HFF-Myc (cell line): ENCODE results near the gene VPS35L.

Experiments used
- DNase-seq: peaks from one replicate; pipeline ENCODE4 v3.0.0-alpha.2; 2011; ENCODE audit warnings: low read depth; ENCODE audit errors: extremely low read depth
- H3K4me3 ChIP-seq: replicated peaks from 2 replicates; pipeline ENCODE4 v1.5.1; 2011; ENCODE audit warnings: low read depth, mild to moderate bottlenecking, control low read depth, low read length
- TF ChIP-seq, protein P1 (sequence below): IDR thresholded peaks from 2 replicates; pipeline ENCODE4 v1.5.1; 2012; ENCODE audit warnings: mild to moderate bottlenecking, low read depth, low read length, control low read depth; ENCODE audit errors: missing control alignments

Gene VPS35L, protein sequence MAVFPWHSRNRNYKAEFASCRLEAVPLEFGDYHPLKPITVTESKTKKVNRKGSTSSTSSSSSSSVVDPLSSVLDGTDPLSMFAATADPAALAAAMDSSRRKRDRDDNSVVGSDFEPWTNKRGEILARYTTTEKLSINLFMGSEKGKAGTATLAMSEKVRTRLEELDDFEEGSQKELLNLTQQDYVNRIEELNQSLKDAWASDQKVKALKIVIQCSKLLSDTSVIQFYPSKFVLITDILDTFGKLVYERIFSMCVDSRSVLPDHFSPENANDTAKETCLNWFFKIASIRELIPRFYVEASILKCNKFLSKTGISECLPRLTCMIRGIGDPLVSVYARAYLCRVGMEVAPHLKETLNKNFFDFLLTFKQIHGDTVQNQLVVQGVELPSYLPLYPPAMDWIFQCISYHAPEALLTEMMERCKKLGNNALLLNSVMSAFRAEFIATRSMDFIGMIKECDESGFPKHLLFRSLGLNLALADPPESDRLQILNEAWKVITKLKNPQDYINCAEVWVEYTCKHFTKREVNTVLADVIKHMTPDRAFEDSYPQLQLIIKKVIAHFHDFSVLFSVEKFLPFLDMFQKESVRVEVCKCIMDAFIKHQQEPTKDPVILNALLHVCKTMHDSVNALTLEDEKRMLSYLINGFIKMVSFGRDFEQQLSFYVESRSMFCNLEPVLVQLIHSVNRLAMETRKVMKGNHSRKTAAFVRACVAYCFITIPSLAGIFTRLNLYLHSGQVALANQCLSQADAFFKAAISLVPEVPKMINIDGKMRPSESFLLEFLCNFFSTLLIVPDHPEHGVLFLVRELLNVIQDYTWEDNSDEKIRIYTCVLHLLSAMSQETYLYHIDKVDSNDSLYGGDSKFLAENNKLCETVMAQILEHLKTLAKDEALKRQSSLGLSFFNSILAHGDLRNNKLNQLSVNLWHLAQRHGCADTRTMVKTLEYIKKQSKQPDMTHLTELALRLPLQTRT

DNA sequence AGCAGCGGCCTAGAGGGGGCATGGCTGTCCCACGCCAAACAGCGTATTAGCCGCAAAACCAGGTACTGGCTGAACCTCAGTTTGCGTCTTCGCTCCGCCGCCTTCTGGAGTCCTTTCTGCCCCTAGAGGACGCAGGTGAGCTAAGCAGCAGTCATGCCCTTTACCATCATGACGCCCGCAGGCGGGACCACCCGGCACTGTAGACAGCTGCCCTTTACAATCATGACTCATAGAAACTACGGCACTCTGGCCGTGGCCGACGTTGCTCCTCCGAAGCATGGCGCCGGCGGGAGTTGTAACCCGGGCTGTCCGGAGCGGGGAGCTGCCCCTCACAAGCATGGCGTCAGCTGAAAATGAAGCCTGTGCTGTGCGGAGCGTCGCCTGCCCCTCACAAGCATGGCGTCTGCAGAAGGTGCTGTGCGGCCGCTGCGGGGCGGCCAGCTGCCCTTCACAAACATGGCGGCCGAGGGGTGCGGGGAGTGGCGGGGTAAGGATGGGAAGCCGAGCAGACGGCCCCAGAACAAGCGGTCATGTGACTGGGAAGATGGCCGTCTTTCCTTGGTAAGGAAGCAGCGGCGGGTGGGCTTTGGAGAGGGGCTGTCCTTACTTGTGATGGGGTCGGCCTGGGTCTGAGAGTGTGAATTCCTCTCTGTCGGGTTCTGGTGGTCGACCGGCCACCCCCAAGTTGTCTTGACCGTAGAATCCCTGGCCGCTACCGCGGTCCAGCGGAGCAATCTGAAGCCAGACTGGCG, at the start of gene VPS35L:
Gene VPS35L (plus strand): TSS at position 518 of the 752 bp plus-strand sequence. CDS start 27 bp downstream, at position 545.
- H3K4me3 ChIP-seq, result peak within 1 kb of the TSS; percentile 77
- TF ChIP-seq, protein P1, sequence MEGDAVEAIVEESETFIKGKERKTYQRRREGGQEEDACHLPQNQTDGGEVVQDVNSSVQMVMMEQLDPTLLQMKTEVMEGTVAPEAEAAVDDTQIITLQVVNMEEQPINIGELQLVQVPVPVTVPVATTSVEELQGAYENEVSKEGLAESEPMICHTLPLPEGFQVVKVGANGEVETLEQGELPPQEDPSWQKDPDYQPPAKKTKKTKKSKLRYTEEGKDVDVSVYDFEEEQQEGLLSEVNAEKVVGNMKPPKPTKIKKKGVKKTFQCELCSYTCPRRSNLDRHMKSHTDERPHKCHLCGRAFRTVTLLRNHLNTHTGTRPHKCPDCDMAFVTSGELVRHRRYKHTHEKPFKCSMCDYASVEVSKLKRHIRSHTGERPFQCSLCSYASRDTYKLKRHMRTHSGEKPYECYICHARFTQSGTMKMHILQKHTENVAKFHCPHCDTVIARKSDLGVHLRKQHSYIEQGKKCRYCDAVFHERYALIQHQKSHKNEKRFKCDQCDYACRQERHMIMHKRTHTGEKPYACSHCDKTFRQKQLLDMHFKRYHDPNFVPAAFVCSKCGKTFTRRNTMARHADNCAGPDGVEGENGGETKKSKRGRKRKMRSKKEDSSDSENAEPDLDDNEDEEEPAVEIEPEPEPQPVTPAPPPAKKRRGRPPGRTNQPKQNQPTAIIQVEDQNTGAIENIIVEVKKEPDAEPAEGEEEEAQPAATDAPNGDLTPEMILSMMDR, result peak; percentile 68
- DNase-seq, result peak; percentile 96

- DNase-seq, result no peak
- H3K4me3 ChIP-seq, result no peak overlapping the region
- TF ChIP-seq, protein P1, result no peak
Observed at GRCh38 chr16:19506965-19507364, 48.5 kb upstream of the VPS35L start.

DNA sequence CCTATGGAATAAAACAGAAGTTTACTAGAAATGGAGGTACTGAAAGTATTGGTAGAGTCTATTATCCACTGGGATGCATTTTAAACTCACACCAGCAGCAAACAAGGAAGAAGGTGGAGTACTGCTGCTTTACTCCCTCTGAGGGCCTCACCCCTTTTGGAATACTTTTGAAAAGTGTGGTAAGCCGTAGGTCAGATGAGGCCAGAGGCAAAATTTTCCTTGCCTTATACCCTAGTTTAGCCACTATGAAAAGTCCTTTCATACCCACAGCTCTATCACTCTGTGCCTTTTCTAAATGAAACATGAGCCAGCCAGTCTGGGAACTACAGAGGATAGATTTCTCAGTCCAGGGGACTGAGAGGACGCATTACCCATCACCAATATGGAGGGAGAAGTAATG, 47.6 kb upstream of the VPS35L start:
- TF ChIP-seq, protein P1, result no peak
- H3K4me3 ChIP-seq, result no peak overlapping the region
- no peak for DNase-seq

DNA sequence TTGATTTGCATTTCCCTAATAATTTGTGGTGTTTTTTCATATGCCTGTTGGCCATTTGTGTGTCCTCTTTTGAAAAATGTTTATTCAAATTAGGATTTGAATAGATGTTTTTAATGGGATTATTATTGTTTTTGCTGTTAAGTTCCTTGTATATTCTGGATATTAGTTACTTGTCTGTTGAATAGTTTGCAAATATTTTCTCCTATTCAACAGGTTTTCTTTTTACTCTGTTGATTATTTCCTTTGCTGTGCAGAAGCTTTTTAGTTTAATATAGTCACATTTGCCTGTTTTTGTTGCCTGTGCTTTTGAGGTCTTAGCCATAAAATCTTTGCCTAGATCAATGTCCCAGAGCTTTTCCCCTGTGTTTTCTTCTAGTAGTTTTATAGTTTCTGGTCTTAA, 43.2 kb upstream of the VPS35L start:
- DNase-seq, result no peak
- no peak overlapping the region for H3K4me3 ChIP-seq
- TF ChIP-seq, protein P1, result no peak

DNA sequence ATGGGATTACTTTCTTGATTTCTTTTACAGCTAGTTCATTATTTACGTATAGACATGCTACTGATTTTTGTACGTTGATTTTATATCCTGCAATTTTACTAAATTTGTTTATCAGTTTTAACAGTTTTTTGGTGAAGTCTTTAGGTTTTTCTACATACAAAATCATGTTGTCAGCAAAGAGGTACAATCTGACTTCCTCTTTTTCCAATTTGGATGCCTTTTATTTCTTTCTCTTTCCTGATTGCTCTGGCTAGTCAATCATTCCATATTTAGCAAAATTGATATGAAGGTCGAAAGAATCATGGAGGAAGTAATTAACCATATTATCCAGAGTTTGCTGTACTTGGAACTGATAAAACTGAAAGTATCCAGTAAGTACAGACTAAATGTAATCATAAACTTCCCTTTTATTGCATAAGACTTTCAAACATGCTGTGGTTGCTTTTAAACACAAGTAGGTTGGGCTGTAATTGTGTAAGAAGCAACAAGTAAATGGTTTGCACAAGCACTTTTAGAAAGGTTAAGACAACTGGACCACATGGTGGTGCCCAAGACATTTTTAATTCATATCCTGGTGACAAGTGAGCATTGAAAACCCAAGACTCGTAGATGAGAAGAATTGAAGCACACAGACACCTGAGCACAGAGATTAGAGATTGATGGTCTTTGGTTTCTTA, 42.0 kb upstream of the VPS35L start:
- no peak for DNase-seq
- TF ChIP-seq, protein P1, result no peak
- H3K4me3 ChIP-seq, result no peak overlapping the region

DNA sequence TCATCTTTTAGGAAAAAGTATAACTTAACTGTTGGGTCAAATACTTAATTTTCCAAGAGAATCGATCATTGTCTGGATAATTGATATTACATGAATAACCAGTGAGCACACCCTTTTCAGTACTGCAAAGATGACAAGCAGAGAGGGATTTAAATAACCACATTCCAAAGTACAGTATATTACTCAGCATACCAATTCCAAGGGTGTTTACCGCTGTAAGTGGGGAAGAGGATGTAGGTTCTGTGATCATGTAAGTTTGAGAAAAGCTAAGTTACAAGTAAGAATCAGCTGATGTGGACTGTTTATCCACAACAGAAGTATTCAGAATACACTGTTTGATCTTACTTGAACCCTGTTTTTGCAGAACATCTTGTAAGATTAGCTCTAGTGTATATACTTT, 39.7 kb upstream of the VPS35L start:
- no peak for DNase-seq
- H3K4me3 ChIP-seq, result no peak overlapping the region
- TF ChIP-seq, protein P1, result no peak
